ENCODE measurements around the gene FBXL15.

GRCh38 chr10:102432162-102432950 is 11.7 kb downstream of the FBXL15 start, which contains the start of gene CUEDC2:
- TF ChIP-seq CTCF (IDR thresholded peaks at IDR 0.05) = no peak
- no peak for TF ChIP-seq NR3C1 (CRISPR knock-in tag; conservative IDR thresholded peaks at IDR 0.05; ENCODE audit: low read depth)
- no peak for TF ChIP-seq ZSCAN18 (CRISPR knock-in tag; IDR thresholded peaks at IDR 0.05)
- TF ChIP-seq MLX (CRISPR knock-in tag; IDR thresholded peaks at IDR 0.05) = no peak

All from WTC11 (cell line).